ENCODE measurements around the gene MRPL18. TPM values are rescaled to one million over a fixed set of nuclear protein-coding genes. Genes with fewer than 3 reads are reported as not detected.

Gene MRPL18
- total RNA-seq, 2 donors from 2014 or later, result 62.3 to 66.0 TPM

DNA sequence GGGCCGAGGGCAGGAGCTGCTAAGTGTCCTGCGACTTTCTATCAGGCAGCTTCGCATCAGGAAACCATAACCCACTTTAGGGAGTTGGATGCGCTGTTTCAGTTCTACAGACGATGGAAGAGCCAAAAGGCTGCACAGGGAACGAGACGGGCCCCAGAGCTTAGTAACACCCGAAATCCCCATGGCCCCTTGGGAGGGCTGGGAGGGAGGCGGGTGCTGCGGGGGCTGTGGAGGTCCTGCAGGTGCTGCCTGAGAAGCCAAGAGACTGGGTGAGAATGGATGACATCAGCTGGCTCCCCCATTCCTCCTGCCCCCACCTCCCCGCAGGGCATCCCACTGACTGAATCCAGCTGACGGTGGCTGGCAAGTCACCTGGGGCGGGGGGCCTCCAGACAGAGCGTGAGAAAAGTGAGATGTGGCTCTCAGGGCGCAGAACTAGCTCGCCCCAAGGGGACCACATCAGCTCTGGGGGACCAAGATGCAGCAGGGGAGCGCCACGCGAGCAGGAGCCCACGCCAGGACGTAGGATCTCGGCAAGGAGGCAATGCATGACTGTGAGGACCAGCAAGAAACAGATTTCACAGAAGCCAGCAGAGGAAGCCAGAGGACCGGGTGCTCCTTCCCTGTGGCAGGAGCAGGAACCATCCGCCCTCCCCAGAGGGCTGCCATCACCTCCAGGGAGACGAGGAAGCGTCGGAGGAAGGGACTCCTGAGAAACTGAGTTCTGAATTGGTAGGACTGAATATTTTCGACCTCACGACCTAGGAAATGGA, 46.6 kb downstream of the MRPL18 start:
- H3K4me1 ChIP-seq, result peaks cover 0 to 15% of the 10 kb centered on the region in 2 donors
- peak overlapping the region; percentile 74 to 82 for H3K27ac ChIP-seq
- TF ChIP-seq CTCF (IDR thresholded peaks at IDR 0.05), result no peak
- DNase-seq (ENCODE audit: low spot score), result no peak
- peak overlapping the region; percentile 21 to 38 for H3K4me3 ChIP-seq
- no peaks in the 10 kb centered on the region for H3K9me3 ChIP-seq
- H3K36me3 ChIP-seq, result no peaks in the 10 kb centered on the region
- H3K27me3 ChIP-seq, result no peaks in the 10 kb centered on the region

DNA sequence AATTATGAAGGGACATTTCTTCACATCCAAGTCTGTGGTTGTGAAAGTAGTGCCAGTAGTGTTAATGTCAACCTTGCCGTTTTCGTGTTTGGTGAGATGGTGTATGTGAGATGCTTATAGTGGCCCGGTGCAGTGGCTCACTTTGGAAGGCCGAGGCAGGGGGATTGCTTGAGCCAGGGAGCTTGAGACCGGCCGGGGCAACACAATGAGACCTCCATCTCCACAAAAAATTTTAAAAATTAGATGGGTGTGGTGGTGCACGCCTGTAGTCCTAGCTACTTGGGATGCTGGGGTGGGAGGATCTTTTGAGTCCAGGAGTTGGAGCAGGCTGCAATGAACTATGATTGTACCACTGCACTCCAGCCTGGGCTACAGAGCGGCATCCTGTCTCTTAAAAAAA, 47.2 kb downstream of the MRPL18 start:
- Histone ChIP-seq H3K9me3 (no peaks in the 10 kb centered on the region), H3K27ac (peak overlapping the region in 1 of 2 donors; percentile 82), H3K4me1 (peaks cover 0 to 15% of the 10 kb centered on the region in 2 donors), H3K27me3 (no peaks in the 10 kb centered on the region), H3K36me3 (no peaks in the 10 kb centered on the region), H3K4me3 (no peak overlapping the region)
- no peak for TF ChIP-seq CTCF (IDR thresholded peaks at IDR 0.05)
- no peak for DNase-seq (ENCODE audit: low spot score)

- Histone ChIP-seq H3K4me1 (peaks cover 0 to 15% of the 10 kb centered on the region in 2 donors), H3K27me3 (no peaks in the 10 kb centered on the region), H3K4me3 (no peak overlapping the region), H3K27ac (no peak overlapping the region), H3K36me3 (no peaks in the 10 kb centered on the region), H3K9me3 (no peaks in the 10 kb centered on the region)
- TF ChIP-seq CTCF (IDR thresholded peaks at IDR 0.05), result no peak
- no peak for DNase-seq (ENCODE audit: low spot score)
These were observed 47.9 kb downstream of the MRPL18 start for GRCh38 chr6:159838020-159838744.

GRCh38 chr6:159842035-159842434, 51.8 kb downstream of the MRPL18 start:
- H3K4me1 ChIP-seq, result no peaks in the 10 kb centered on the region
- no peak for DNase-seq (ENCODE audit: low spot score)
- no peak overlapping the region for H3K4me3 ChIP-seq
- H3K9me3 ChIP-seq, result no peaks in the 10 kb centered on the region
- H3K36me3 ChIP-seq, result no peaks in the 10 kb centered on the region
- H3K27me3 ChIP-seq, result no peaks in the 10 kb centered on the region
- TF ChIP-seq CTCF (IDR thresholded peaks at IDR 0.05), result peak in 1 of 2 donors; percentile 26
- H3K27ac ChIP-seq, result no peak overlapping the region

DNA sequence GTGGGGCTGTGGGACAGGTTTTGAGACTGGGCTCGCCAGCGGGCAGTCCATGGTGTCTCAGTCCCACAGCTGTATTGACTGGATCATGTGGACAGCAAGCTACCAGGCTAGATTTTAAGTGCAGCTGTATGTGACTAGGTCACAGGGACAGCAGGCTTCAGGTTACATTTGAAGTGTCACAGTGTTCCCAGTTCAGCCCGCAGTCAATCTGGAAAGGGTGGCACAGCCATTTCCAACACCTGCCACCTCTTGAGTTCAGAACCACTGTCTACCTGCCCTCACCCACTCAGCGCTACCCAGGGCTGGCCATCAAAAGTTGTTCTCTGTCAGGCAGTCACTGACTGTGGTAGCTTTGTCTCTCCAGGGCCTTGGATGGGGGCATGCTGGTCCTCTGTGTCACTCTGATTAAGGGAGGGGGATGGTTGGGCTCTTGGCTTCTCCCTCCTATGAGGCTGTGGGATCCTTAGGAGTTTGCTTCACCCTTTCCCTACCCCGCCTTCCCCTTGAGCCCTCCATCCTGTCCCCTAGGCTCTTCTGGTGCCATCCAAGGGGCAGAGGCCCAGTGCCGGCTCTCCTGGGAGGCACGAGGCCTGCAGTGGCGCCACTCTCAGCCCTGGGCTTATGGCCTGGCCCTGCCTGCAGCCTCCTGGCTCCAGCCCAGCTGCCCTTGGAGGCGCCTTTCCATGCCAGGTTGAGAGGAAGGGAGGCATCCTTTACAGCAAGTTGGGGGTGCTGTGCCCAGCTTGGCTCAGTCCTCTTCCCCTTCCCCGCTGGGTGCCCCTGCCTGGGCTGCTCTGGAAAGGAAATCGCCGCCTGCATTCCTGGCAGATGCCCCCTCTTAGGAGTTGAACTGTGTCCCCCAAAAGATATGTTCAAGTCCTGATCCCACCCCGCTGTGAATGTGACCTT, 54.7 kb downstream of the MRPL18 start:
- Histone ChIP-seq H3K4me1 (no peaks in the 10 kb centered on the region), H3K27me3 (no peaks in the 10 kb centered on the region), H3K36me3 (no peaks in the 10 kb centered on the region), H3K27ac (no peak overlapping the region), H3K4me3 (no peak overlapping the region), H3K9me3 (no peaks in the 10 kb centered on the region)
- no peak for TF ChIP-seq CTCF (IDR thresholded peaks at IDR 0.05)
- peak; percentile 23 for DNase-seq (ENCODE audit: low spot score)

Other genes starting within 250 kb of the MRPL18 start
- 100 to 1,000 TPM; 243 to 555 TPM for gene SOD2, start 97.2 kb upstream of the MRPL18 start, total RNA-seq
- gene WTAP, start 63.0 kb upstream of the MRPL18 start, total RNA-seq, result 10 to 100 TPM; 43.4 to 45.3 TPM
- gene ACAT2, start 28.4 kb upstream of the MRPL18 start, total RNA-seq, result 1 to 10 TPM; 1.5 to 1.6 TPM
- 100 to 1,000 TPM; 101 to 102 TPM for gene TCP1, start 865 bp upstream of the MRPL18 start, total RNA-seq
- gene PNLDC1, start 9.8 kb downstream of the MRPL18 start, total RNA-seq, result under 1 TPM in 1 of 2 donors, not detected in 1; 0.33 TPM
- gene MAS1, start 100.5 kb downstream of the MRPL18 start, total RNA-seq, result not detected
- 10 to 100 TPM; 47.9 to 48.9 TPM for gene IGF2R, start 178.6 kb downstream of the MRPL18 start, total RNA-seq